ENCODE data around the gene TRIM29. TPM values are rescaled to one million over a fixed set of nuclear protein-coding genes. Genes with fewer than 3 reads are reported as not detected.
A peak's percentile ranks its signal among the peaks of the same experiment; 100 is the strongest.

TRIM29 gene
- total and polyA plus RNA-seq, 2 of the 13 experiments (the other 11 are each of a cell fraction or from before 2014, with no cell fraction given): 0.86 TPM

GRCh38 chr11:120168960-120169681 is 31.2 kb upstream of the TRIM29 start (continued):
- TF ChIP-seq ZBTB34 (CRISPR knock-in tag; IDR thresholded peaks at IDR 0.05) (no peak), ZBTB46 (CRISPR knock-in tag; IDR thresholded peaks at IDR 0.05; ENCODE audit: borderline replicate concordance) (no peak), NKX3-1 (CRISPR knock-in tag; IDR thresholded peaks at IDR 0.05) (no peak), ETV6 (CRISPR knock-in tag; conservative IDR thresholded peaks at IDR 0.05) (no peak), RELA (CRISPR knock-in tag; IDR thresholded peaks at IDR 0.05) (no peak), ZNF574 (CRISPR knock-in tag; IDR thresholded peaks at IDR 0.05) (peak; percentile 93), LCORL (IDR thresholded peaks at IDR 0.05) (no peak), LCORL (CRISPR knock-in tag; IDR thresholded peaks at IDR 0.05) (0 out of 2 replicates have a peak, but pooled peaks have one; percentile 26), ZNF224 (CRISPR knock-in tag; IDR thresholded peaks at IDR 0.05) (no peak), ZNF724P (CRISPR knock-in tag; IDR thresholded peaks at IDR 0.05; ENCODE audit: borderline replicate concordance) (no peak), ZNF790 (CRISPR knock-in tag; IDR thresholded peaks at IDR 0.05; ENCODE audit: borderline replicate concordance) (no peak), ZNF605 (CRISPR knock-in tag; IDR thresholded peaks at IDR 0.05) (peak; percentile 18; the same call in 1 of the 2 replicates), ZNF275 (CRISPR knock-in tag; IDR thresholded peaks at IDR 0.05; ENCODE audit: borderline replicate concordance) (0 out of 2 replicates have a peak, but pooled peaks have one; percentile 11), ZNF589 (CRISPR knock-in tag; conservative IDR thresholded peaks at IDR 0.05) (no peak), ZBTB37 (CRISPR knock-in tag; IDR thresholded peaks at IDR 0.05) (no peak), ZNF780A (CRISPR knock-in tag; IDR thresholded peaks at IDR 0.05) (no peak), KLF15 (CRISPR knock-in tag; IDR thresholded peaks at IDR 0.05; ENCODE audit: borderline replicate concordance) (no peak), ZNF367 (CRISPR knock-in tag; IDR thresholded peaks at IDR 0.05; ENCODE audit: borderline replicate concordance) (no peak), HOXA5 (CRISPR knock-in tag; IDR thresholded peaks at IDR 0.05) (no peak), ZBTB43 (CRISPR knock-in tag; conservative IDR thresholded peaks at IDR 0.05) (no peak)

Data from HepG2 (cell line).